Measurements from ENCODE around the gene ITGA11. TPM values are rescaled to one million over a fixed set of nuclear protein-coding genes. Genes with fewer than 3 reads are reported as not detected.

ITGA11 gene
- total RNA-seq, 2 experiments from 2014 or later: under 0.01 TPM; not detected in 1

DNA sequence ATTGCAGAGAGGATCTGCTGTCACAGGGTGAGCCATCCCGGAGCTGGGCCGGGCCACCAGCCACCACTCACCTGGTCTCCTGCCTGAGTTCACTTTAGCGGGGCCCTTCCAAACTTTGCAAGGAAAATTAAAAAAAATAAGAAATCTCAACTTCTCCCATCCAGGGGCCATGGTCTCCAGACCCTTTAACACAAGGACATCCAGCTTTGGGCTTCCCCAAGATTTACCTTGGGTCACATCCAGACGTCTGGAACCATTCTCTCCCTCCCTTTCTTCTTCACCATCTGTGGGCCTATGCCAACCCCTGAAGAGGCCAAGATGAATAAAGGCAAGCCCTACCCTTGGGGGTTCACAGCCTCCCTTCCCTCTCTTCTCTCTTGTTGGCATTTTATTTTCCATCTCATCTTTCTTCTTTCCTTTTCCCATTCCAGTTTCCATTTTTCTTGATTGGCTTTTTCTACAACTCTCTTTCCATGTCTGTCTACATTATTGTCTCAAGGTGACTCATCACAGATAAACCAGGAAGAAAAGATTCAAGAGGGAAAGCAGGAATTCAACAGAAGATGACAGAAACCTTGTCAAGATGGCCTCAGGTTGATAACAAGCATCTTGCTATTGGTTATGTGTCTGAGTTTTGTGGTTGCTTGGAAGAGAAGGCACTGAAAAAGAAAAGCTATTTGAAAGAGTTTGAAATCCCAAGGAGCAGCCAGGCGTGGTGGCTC is 49.5 kb downstream of the ITGA11 start:
- Histone ChIP-seq H3K36me3 (ENCODE audit: insufficient read depth, low read length) (no peaks in the 10 kb centered on the region), H3K9me2 (ENCODE audit: insufficient read depth, low read length) (no peaks in the 10 kb centered on the region), H3K4me3 (ENCODE audit: low read depth, low read length, poor library complexity, severe bottlenecking) (no peak overlapping the region), H3K9me3 (ENCODE audit: low read length) (peaks cover 7% of the 10 kb centered on the region; the same call in 1 of the 2 replicates), H3K27ac (ENCODE audit: low read depth, low read length, poor library complexity, severe bottlenecking) (no peak overlapping the region), H3K79me2 (ENCODE audit: insufficient read depth, low read depth, low read length) (no peaks in the 10 kb centered on the region), H4K20me1 (ENCODE audit: insufficient read depth, low read length) (no peaks in the 10 kb centered on the region), H3K4me1 (ENCODE audit: insufficient read depth, low read length, poor library complexity, severe bottlenecking) (peaks cover 10% of the 10 kb centered on the region), H3K4me2 (ENCODE audit: low read length) (no peak overlapping the region), H2AFZ (ENCODE audit: low read length) (no peak overlapping the region)
- POLR2A ChIA-PET: no interaction called here
- TF ChIP-seq EZH2phosphoT487 (IDR thresholded peaks at IDR 0.05; ENCODE audit: borderline replicate concordance, low read depth, low read length): no peak
- no peak for TF ChIP-seq CTCF (conservative IDR thresholded peaks at IDR 0.05; ENCODE audit: low read length)
- no TSS peak for BruUV-seq (replicated peaks)
- no peak for DNase-seq (ENCODE audit: low spot score)
- CTCF ChIA-PET (ENCODE audit: unreplicated experiment): no interaction called here
- intact Hi-C loops (cut with micrococcal nuclease; ENCODE audit: unreplicated experiment): loop anchor here (1.0 to 5.0 kb wide), 2 partner anchors 76 to 130 kb away; no protein-coding TSS in a partner anchor

DNA sequence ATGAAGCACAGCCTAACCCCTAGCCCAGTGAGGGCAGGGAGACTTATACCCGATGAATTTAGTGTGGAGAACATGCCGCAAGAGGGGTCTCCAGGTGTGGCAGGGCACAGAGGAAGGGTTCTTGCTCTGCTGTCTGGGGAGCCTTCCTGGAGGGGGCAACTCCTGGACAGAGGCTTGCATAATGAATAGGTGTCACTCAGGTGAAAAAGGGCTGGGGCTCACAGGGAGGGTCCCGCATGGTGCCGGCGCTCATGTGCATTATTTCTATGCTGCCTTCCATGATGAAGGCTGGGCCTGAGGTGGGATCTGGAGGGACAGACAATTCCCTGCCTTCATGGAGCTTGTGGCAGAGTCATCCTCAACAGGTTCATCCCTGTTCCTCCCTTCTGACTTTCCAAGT is 51.5 kb downstream of the ITGA11 start:
- no peaks in the 10 kb centered on the region for H3K79me2 ChIP-seq (ENCODE audit: insufficient read depth, low read depth, low read length)
- CTCF ChIA-PET (ENCODE audit: unreplicated experiment): no interaction called here
- H3K4me1 ChIP-seq (ENCODE audit: insufficient read depth, low read length, poor library complexity, severe bottlenecking): peaks cover 10% of the 10 kb centered on the region
- DNase-seq (ENCODE audit: low spot score): no peak
- no peak overlapping the region for H3K27ac ChIP-seq (ENCODE audit: low read depth, low read length, poor library complexity, severe bottlenecking)
- H3K36me3 ChIP-seq (ENCODE audit: insufficient read depth, low read length): no peaks in the 10 kb centered on the region
- intact Hi-C loops (cut with micrococcal nuclease; ENCODE audit: unreplicated experiment): loop anchor here (5.0 kb wide), 1 partner anchor 128 kb away; no protein-coding TSS in a partner anchor
- H4K20me1 ChIP-seq (ENCODE audit: insufficient read depth, low read length): no peaks in the 10 kb centered on the region
- peaks cover 7% of the 10 kb centered on the region; the same call in 1 of the 2 replicates for H3K9me3 ChIP-seq (ENCODE audit: low read length)
- no peak overlapping the region for H3K4me3 ChIP-seq (ENCODE audit: low read depth, low read length, poor library complexity, severe bottlenecking)
- TF ChIP-seq EZH2phosphoT487 (IDR thresholded peaks at IDR 0.05; ENCODE audit: borderline replicate concordance, low read depth, low read length) (no peak), CTCF (conservative IDR thresholded peaks at IDR 0.05; ENCODE audit: low read length) (no peak)
- BruUV-seq (replicated peaks): no TSS peak
- H3K4me2 ChIP-seq (ENCODE audit: low read length): no peak overlapping the region
- POLR2A ChIA-PET: no interaction called here
- no peak overlapping the region for H2AFZ ChIP-seq (ENCODE audit: low read length)
- H3K9me2 ChIP-seq (ENCODE audit: insufficient read depth, low read length): no peaks in the 10 kb centered on the region

GRCh38 chr15:68379759-68380290 is 52.1 kb downstream of the ITGA11 start:
- H3K4me2 ChIP-seq (ENCODE audit: low read length): peak overlapping the region; percentile 21
- no TSS peak for BruUV-seq (replicated peaks)

More at GRCh38 chr15:68379759-68380290, 52.1 kb downstream of the ITGA11 start:
- Histone ChIP-seq H4K20me1 (ENCODE audit: insufficient read depth, low read length) (no peaks in the 10 kb centered on the region), H3K79me2 (ENCODE audit: insufficient read depth, low read depth, low read length) (no peaks in the 10 kb centered on the region), H3K4me3 (ENCODE audit: low read depth, low read length, poor library complexity, severe bottlenecking) (no peak overlapping the region), H3K27ac (ENCODE audit: low read depth, low read length, poor library complexity, severe bottlenecking) (peak overlapping the region; percentile 10), H2AFZ (ENCODE audit: low read length) (peak overlapping the region; percentile 31; the same call in 1 of the 2 replicates), H3K9me2 (ENCODE audit: insufficient read depth, low read length) (no peaks in the 10 kb centered on the region), H3K9me3 (ENCODE audit: low read length) (peaks cover 7% of the 10 kb centered on the region; the same call in 1 of the 2 replicates), H3K4me1 (ENCODE audit: insufficient read depth, low read length, poor library complexity, severe bottlenecking) (peaks cover 10% of the 10 kb centered on the region), H3K36me3 (ENCODE audit: insufficient read depth, low read length) (no peaks in the 10 kb centered on the region)
- ChIA-PET CTCF (ENCODE audit: unreplicated experiment) (no interaction called here), POLR2A (interaction anchor here (0.6 kb wide), 1 partner anchor 131 kb away, joined by 4 read pairs; no protein-coding TSS in a partner anchor)
- TF ChIP-seq CTCF (conservative IDR thresholded peaks at IDR 0.05; ENCODE audit: low read length) (no peak), EZH2phosphoT487 (IDR thresholded peaks at IDR 0.05; ENCODE audit: borderline replicate concordance, low read depth, low read length) (no peak)
- peak; percentile 22 for DNase-seq (ENCODE audit: low spot score)
- intact Hi-C loops (cut with micrococcal nuclease; ENCODE audit: unreplicated experiment): loop anchor here (5.0 kb wide), 1 partner anchor 128 kb away; no protein-coding TSS in a partner anchor
